ENCODE measurements around the gene EIF2S3B.

Gene EIF2S3B

GRCh38 chr12:10554228-10554755, 48.6 kb downstream of the EIF2S3B start:
- DNase-seq (ENCODE audit: low read depth in 2 of 2), result no peak
- H3K4me3 ChIP-seq (replicated peaks in 1 of 2; ENCODE audit: low read depth in 2 of 2, low read length in 2 of 2), result no peak overlapping the region
- TF ChIP-seq CTCF (IDR thresholded peaks at IDR 0.05; ENCODE audit: low read depth, low read length), result no peak

- no peak for TF ChIP-seq CTCF (IDR thresholded peaks at IDR 0.05; ENCODE audit: low read depth, low read length)
- H3K4me3 ChIP-seq (replicated peaks in 1 of 2; ENCODE audit: low read depth in 2 of 2, low read length in 2 of 2), result no peak overlapping the region
- DNase-seq (ENCODE audit: low read depth in 2 of 2), result no peak
These were observed 49.2 kb downstream of the EIF2S3B start for GRCh38 chr12:10554756-10555481.

GRCh38 chr12:10557329-10557728, 51.6 kb downstream of the EIF2S3B start:
- no peak for TF ChIP-seq CTCF (IDR thresholded peaks at IDR 0.05; ENCODE audit: low read depth, low read length)
- no peak overlapping the region for H3K4me3 ChIP-seq (replicated peaks in 1 of 2; ENCODE audit: low read depth in 2 of 2, low read length in 2 of 2)
- no peak for DNase-seq (ENCODE audit: low read depth in 2 of 2)

GRCh38 chr12:10557766-10558165, 52.1 kb downstream of the EIF2S3B start:
- no peak for TF ChIP-seq CTCF (IDR thresholded peaks at IDR 0.05; ENCODE audit: low read depth, low read length)
- no peak overlapping the region for H3K4me3 ChIP-seq (replicated peaks in 1 of 2; ENCODE audit: low read depth in 2 of 2, low read length in 2 of 2)
- DNase-seq (ENCODE audit: low read depth in 2 of 2), result no peak
